Hepatocyte (in vitro differentiated cells): ENCODE results near the gene UBE2QL1. TPM values are rescaled to one million over a fixed set of nuclear protein-coding genes. Genes with fewer than 3 reads are reported as not detected.

ENCODE experiments used
- DNase-seq: peaks from one replicate; pipeline ENCODE4 v3.0.0-alpha.2; 2016; ENCODE audit warnings: low spot score
- H2AFZ ChIP-seq: fragments of 200-600 bp; sonication (generic); 2 replicates; pipeline ENCODE4 v1.6.0; 2016; ENCODE audit warnings: antibody characterized with exemption, mild to moderate bottlenecking
- H3K27ac ChIP-seq: fragments of 200-600 bp; sonication (generic); 2 replicates; pipeline ENCODE4 v1.5.1; 2016; ENCODE audit warnings: mild to moderate bottlenecking
- H3K27me3 ChIP-seq: fragments of 200-600 bp; sonication (generic); 2 replicates; pipeline ENCODE4 v1.6.1; 2016
- H3K36me3 ChIP-seq: fragments of 200-600 bp; sonication (generic); replicated peaks from 2 replicates; pipeline ENCODE4 v1.5.1; 2016; ENCODE audit warnings: low read depth; ENCODE audit not compliant: insufficient read depth
- H3K4me1 ChIP-seq: fragments of 200-600 bp; sonication (generic); 2 replicates; pipeline ENCODE4 v1.5.1; 2016; ENCODE audit warnings: mild to moderate bottlenecking, moderate library complexity; ENCODE audit not compliant: insufficient read depth
- H3K4me2 ChIP-seq: fragments of 200-600 bp; sonication (generic); 2 replicates; pipeline ENCODE4 v1.6.0; 2016
- H3K4me3 ChIP-seq: fragments of 200-600 bp; sonication (generic); 2 replicates; pipeline ENCODE4 v1.5.1; 2016; ENCODE audit warnings: mild to moderate bottlenecking
- H3K79me2 ChIP-seq: fragments of 200-600 bp; sonication (generic); 2 replicates; pipeline ENCODE4 v1.6.0; 2017; ENCODE audit warnings: mild to moderate bottlenecking
- H3K9me2 ChIP-seq: fragments of 200-600 bp; sonication (generic); replicated peaks from 2 replicates; pipeline ENCODE4 v1.6.0; 2017; ENCODE audit warnings: mild to moderate bottlenecking; ENCODE audit not compliant: insufficient read depth
- H3K9me3 ChIP-seq: fragments of 200-600 bp; sonication (generic); 2 replicates; pipeline ENCODE4 v1.5.1; 2016; ENCODE audit warnings: low read depth, mild to moderate bottlenecking
- H4K20me1 ChIP-seq: fragments of 200-600 bp; sonication (generic); 2 replicates; pipeline ENCODE4 v1.6.0; 2016; ENCODE audit warnings: mild to moderate bottlenecking; ENCODE audit not compliant: insufficient read depth, poor library complexity, severe bottlenecking
- CTCF ChIP-seq: fragments of 200-600 bp; sonication (generic); IDR thresholded peaks from 2 replicates; pipeline ENCODE4 v1.5.1; 2016; ENCODE audit warnings: antibody characterized with exemption, mild to moderate bottlenecking; ENCODE audit not compliant: poor library complexity
- EZH2 ChIP-seq: fragments of 200-600 bp; sonication (generic); IDR thresholded peaks from 2 replicates; pipeline ENCODE4 v1.6.1; 2016; ENCODE audit warnings: antibody characterized with exemption, mild to moderate bottlenecking, borderline replicate concordance
- EZH2phosphoT487 ChIP-seq: fragments of 200-600 bp; sonication (generic); IDR thresholded peaks from one replicate; pipeline ENCODE4 v1.6.1; 2018; ENCODE audit warnings: antibody characterized with exemption, mild to moderate bottlenecking, low read depth, moderate library complexity; ENCODE audit not compliant: unreplicated experiment, severe bottlenecking
- WGBS: methylation state at CpG from one replicate; pipeline ENCODE4 v1.1.6; 2016; ENCODE audit warnings: low lambda C conversion rate; ENCODE audit errors: missing lambda C conversion rate; 5-methylcytosine and 5-hydroxymethylcytosine counted together
- polyA plus RNA-seq: library from polyadenylated mRNA; unstranded; fragments of >200 nt; fragmentation: Nextera tagmentation; extraction: Ambion mirVana; gene quantifications from 2 replicates; pipeline ENCODE4 v1.2.1, GENCODE V29; 2016
- total RNA-seq: library from RNA; depleted of rRNA; stranded (reverse); fragments of >200 nt; gene quantifications from 2 replicates; pipeline ENCODE4 v1.2.3, GENCODE V29; 2014

The UBE2QL1 gene
- total and polyA plus RNA-seq, 2 experiments from 2014 or later: 0.17 TPM; not detected in 1

- Histone ChIP-seq H3K36me3 (no peaks in the 10 kb centered on the region), H3K27me3 (peaks cover 9% of the 10 kb centered on the region), H3K4me2 (no peak overlapping the region), H4K20me1 (no peaks in the 10 kb centered on the region), H3K4me3 (no peak overlapping the region), H3K9me3 (no peaks in the 10 kb centered on the region), H3K79me2 (no peaks in the 10 kb centered on the region), H3K27ac (no peak overlapping the region), H3K9me2 (no peaks in the 10 kb centered on the region), H2AFZ (no peak overlapping the region), H3K4me1 (no peaks in the 10 kb centered on the region)
- no peak for DNase-seq
- 54% methylated on average over 11 of the region's 11 CpGs for WGBS
- no peak for TF ChIP-seq EZH2
- no peak for TF ChIP-seq EZH2phosphoT487
- no peak for TF ChIP-seq CTCF
These were observed 19.4 kb downstream of the UBE2QL1 start for GRCh38 chr5:6468104-6468503.

- H2AFZ ChIP-seq: no peak overlapping the region
These were observed 20.2 kb downstream of the UBE2QL1 start for GRCh38 chr5:6468870-6469269.

GRCh38 chr5:6469836-6470235 lies 21.2 kb downstream of the UBE2QL1 start:
- Histone ChIP-seq H3K27ac (no peak overlapping the region), H3K79me2 (no peaks in the 10 kb centered on the region), H3K27me3 (peaks cover 9% of the 10 kb centered on the region), H3K36me3 (no peaks in the 10 kb centered on the region), H3K4me1 (no peaks in the 10 kb centered on the region), H3K4me3 (no peak overlapping the region), H2AFZ (no peak overlapping the region), H3K9me3 (no peaks in the 10 kb centered on the region), H4K20me1 (no peaks in the 10 kb centered on the region), H3K9me2 (no peaks in the 10 kb centered on the region), H3K4me2 (no peak overlapping the region)
- TF ChIP-seq CTCF: no peak
- no peak for TF ChIP-seq EZH2
- TF ChIP-seq EZH2phosphoT487: no peak
- WGBS: 94% methylated on average over 11 of the region's 11 CpGs
- no peak for DNase-seq

More at GRCh38 chr5:6468870-6469269, 20.2 kb downstream of the UBE2QL1 start:
- Histone ChIP-seq H3K36me3 (no peaks in the 10 kb centered on the region), H3K9me2 (no peaks in the 10 kb centered on the region), H3K9me3 (no peaks in the 10 kb centered on the region), H3K27me3 (peaks cover 9% of the 10 kb centered on the region), H3K4me3 (no peak overlapping the region), H3K79me2 (no peaks in the 10 kb centered on the region), H4K20me1 (no peaks in the 10 kb centered on the region), H3K4me2 (no peak overlapping the region), H3K27ac (no peak overlapping the region), H3K4me1 (no peaks in the 10 kb centered on the region)
- TF ChIP-seq EZH2: no peak
- TF ChIP-seq CTCF: no peak
- no peak for TF ChIP-seq EZH2phosphoT487
- no peak for DNase-seq
- WGBS: 94% methylated on average over 8 of the region's 8 CpGs

GRCh38 chr5:6470672-6471071 lies 22.0 kb downstream of the UBE2QL1 start:
- TF ChIP-seq EZH2 (no peak), CTCF (no peak)
- WGBS: 93% methylated on average over 4 of the region's 4 CpGs
- Histone ChIP-seq H3K27ac (no peak overlapping the region), H2AFZ (no peak overlapping the region), H3K4me3 (no peak overlapping the region), H3K9me2 (no peaks in the 10 kb centered on the region), H3K4me1 (no peaks in the 10 kb centered on the region), H3K79me2 (no peaks in the 10 kb centered on the region), H3K9me3 (no peaks in the 10 kb centered on the region), H3K27me3 (peaks cover 9% of the 10 kb centered on the region), H3K36me3 (no peaks in the 10 kb centered on the region), H4K20me1 (no peaks in the 10 kb centered on the region), H3K4me2 (no peak overlapping the region)
- DNase-seq: no peak
